Epithelial cell of proximal tubule (primary cell): ENCODE measurements around the gene NAA80. TPM values are rescaled to one million over a fixed set of nuclear protein-coding genes. Genes with fewer than 3 reads are reported as not detected.
A peak's percentile ranks its signal among the peaks of the same experiment; 100 is the strongest.

ENCODE experiments used
- DNase-seq: peaks from one replicate; pipeline ENCODE4 v3.0.0-alpha.2; 2011; ENCODE audit warnings: low read depth
- H3K4me3 ChIP-seq: 2 replicates; pipeline ENCODE4 v1.5.1; 2011; ENCODE audit warnings: low read depth, mild to moderate bottlenecking, low read length
- CTCF ChIP-seq: conservative IDR thresholded peaks from 2 replicates; pipeline ENCODE4 v1.5.1; 2012; ENCODE audit warnings: low read depth, mild to moderate bottlenecking, low read length
- total RNA-seq: library from RNA; depleted of rRNA; stranded (reverse); fragments of >200 nt; gene quantifications from 2 replicates; pipeline ENCODE4 v1.2.3, GENCODE V29; 2015

The NAA80 gene
- total RNA-seq, 1 donor from 2014 or later = 19.4 TPM

GRCh38 chr3:50258979-50259378, 40.2 kb downstream of the NAA80 start:
- no peak for TF ChIP-seq CTCF
- H3K4me3 ChIP-seq = no peak overlapping the region
- no peak for DNase-seq

- TF ChIP-seq CTCF = no peak
- no peak overlapping the region for H3K4me3 ChIP-seq
- DNase-seq = no peak
These were observed 41.0 kb downstream of the NAA80 start for GRCh38 chr3:50258029-50258680.

- TF ChIP-seq CTCF = peak; percentile 72
- no peak for DNase-seq
- no peak overlapping the region for H3K4me3 ChIP-seq
These were observed 42.0 kb downstream of the NAA80 start for GRCh38 chr3:50256978-50257890.

DNA sequence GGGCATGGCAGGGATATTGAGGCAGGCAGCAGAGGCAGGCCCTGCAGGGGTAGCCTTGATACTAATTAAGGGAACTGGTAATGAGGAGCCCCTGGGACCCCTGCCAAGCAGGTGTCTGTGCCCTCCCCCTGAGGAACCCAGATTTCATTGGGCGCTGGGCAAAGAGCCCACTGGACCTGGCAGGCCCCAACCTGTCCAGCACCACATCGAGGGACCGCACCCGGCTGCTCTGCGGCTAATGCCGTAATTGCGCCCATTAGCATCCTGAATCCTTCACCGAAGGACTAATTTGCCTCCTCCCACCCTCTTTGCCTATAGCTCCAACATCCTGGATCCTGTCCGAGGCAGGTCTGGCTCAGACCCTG, 44.0 kb downstream of the NAA80 start:
- no peak for TF ChIP-seq CTCF
- no peak for DNase-seq

GRCh38 chr3:50254577-50255250, 44.5 kb downstream of the NAA80 start:
- H3K4me3 ChIP-seq = no peak overlapping the region
- TF ChIP-seq CTCF = no peak
- DNase-seq = no peak

More for the DNA sequence above, 44.0 kb downstream of the NAA80 start:
- H3K4me3 ChIP-seq = no peak overlapping the region

GRCh38 chr3:50251220-50251619, 48.0 kb downstream of the NAA80 start:
- no peak for TF ChIP-seq CTCF
- no peak for DNase-seq
- no peak overlapping the region for H3K4me3 ChIP-seq
